Kidney (tissue), 14 donors: ENCODE measurements around the gene TPPP3. TPM values are rescaled to one million over a fixed set of nuclear protein-coding genes. Genes with fewer than 3 reads are reported as not detected.

Experiments used
- DNase-seq, 5 donors: peaks; one replicate each; pipeline ENCODE4 v3.0.0-alpha.2; 2013 to 2020
- FAIRE-seq: peaks from 2 replicates; lab custom pipeline; 2012; peaks lifted over from hg19 to GRCh38; lab: Jason Lieb, UNC
- H3K27ac ChIP-seq, 2 donors: one replicate each; pipeline ENCODE4 v1.7.0; 2013; ENCODE audit warnings: low read depth in 2 of 2, low read length in 2 of 2, inconsistent platforms in 1 of 2
- H3K27me3 ChIP-seq: one replicate; pipeline ENCODE4 v1.7.1; 2013; ENCODE audit warnings: low read length, inconsistent platforms; ENCODE audit not compliant: control insufficient read depth, insufficient read depth
- H3K36me3 ChIP-seq, 3 donors: one replicate each; pipeline versions ENCODE4 v1.7.0 to v1.7.1; 2013; ENCODE audit warnings: low read length in 3 of 3, control low read depth in 1 of 3, inconsistent platforms in 1 of 3; ENCODE audit not compliant: insufficient read depth in 3 of 3, control insufficient read depth in 2 of 3
- H3K4me1 ChIP-seq, 3 donors: one replicate each; pipeline versions ENCODE4 v1.7.0 to v1.7.1; 2013; ENCODE audit warnings: low read length in 3 of 3, inconsistent platforms in 1 of 3, low read depth in 1 of 3; ENCODE audit not compliant: control insufficient read depth in 2 of 3, insufficient read depth in 2 of 3
- H3K4me3 ChIP-seq, 3 donors: one replicate each; pipeline versions ENCODE4 v1.7.0 to v1.8.1; 2013; ENCODE audit warnings: low read length in 3 of 3, control low read depth in 1 of 3, inconsistent platforms in 1 of 3
- H3K9ac ChIP-seq, 3 donors: one replicate each; pipeline versions ENCODE4 v1.7.0 to v1.7.1; 2013; ENCODE audit warnings: low read length in 3 of 3, control low read depth in 1 of 3, inconsistent platforms in 1 of 3
- H3K9me3 ChIP-seq, 3 donors: one replicate each; pipeline versions ENCODE4 v1.7.0 to v1.7.1; 2013; ENCODE audit warnings: low read length in 3 of 3, control low read depth in 1 of 3, inconsistent platforms in 1 of 3; ENCODE audit not compliant: control insufficient read depth in 2 of 3, insufficient read depth in 1 of 3
- intact Hi-C: fragments of 100-400 bp; cut with DNase I; formaldehyde crosslinking; loops from one replicate; pipeline ENCODE4 v1.11.1; 2022
- polyA plus RNA-seq: library from polyadenylated mRNA; stranded (reverse); fragments of 350-450 nt; fragmentation: Illumina TruSeq; extraction: RNeasy Lipid Tissue Mini Kit (QIAGEN cat#74804); gene quantifications from one replicate; pipeline ENCODE4 v1.2.3, GENCODE V29; 2014; ENCODE audit warnings: low read depth, low replicate concordance; ENCODE audit not compliant: insufficient read depth
- total RNA-seq: library from RNA; stranded (reverse); fragmentation: NEBNext Ultra II Directional; extraction: Animal tissue kit (Norgen Biotek cat#: 25700); gene quantifications from one replicate; pipeline ENCODE4 v1.2.1, GENCODE V29; 2021
- TF ChIP-seq, protein P1 (sequence below): IDR thresholded peaks from 3 replicates; pipeline ENCODE4 v1.5.1; 2012; ENCODE audit warnings: mild to moderate bottlenecking, moderate library complexity, borderline replicate concordance; ENCODE audit not compliant: insufficient read depth; ENCODE audit errors: extremely low read depth
- donor health status: control.
- donor health status: control.
- donor health status: control.
- donor health status: control.
- donor health status: control.
- donor health status: DM: yes; HTN: yes; CAD: no.
- donor health status: Normal renal cell carcinoma (clear cell type).

TPPP3 gene
- total and polyA plus RNA-seq, 2 donors from 2014 or later = 8.2 to 108 TPM

DNA sequence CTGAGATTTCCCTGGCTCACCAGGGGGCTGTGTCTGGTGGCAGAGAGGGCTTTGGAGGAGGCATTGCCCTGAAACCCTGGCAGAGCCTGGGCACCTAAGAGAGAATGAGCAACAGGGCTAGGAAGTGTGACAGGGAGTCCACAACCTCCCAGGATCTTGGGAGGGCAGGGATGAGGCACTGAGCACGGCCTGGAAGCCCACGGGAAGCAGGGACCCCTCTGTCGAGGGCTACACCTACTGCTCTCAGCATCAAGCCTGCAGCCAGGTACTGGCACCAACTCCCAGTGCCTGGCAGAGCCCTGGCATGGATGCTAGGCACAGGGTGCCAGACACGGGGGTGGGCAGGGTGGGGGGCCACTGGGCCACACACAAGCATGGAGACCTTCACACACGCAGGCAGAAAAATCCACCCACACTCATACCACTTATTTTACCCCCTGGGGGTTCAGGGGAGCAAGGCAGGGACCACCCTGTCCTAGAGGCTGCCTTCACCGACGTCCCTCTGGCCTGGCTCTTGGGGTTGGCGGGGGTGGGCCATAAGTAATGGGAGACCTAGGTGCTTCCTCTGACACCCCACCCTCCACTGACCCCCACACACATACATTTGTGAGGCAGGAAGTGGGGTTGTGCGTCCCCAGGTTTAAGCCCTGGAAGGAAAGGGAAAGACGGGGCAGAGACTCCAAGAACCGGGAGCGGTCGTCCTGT lies 36.7 kb upstream of the TPPP3 start:
- TF ChIP-seq, protein P1, sequence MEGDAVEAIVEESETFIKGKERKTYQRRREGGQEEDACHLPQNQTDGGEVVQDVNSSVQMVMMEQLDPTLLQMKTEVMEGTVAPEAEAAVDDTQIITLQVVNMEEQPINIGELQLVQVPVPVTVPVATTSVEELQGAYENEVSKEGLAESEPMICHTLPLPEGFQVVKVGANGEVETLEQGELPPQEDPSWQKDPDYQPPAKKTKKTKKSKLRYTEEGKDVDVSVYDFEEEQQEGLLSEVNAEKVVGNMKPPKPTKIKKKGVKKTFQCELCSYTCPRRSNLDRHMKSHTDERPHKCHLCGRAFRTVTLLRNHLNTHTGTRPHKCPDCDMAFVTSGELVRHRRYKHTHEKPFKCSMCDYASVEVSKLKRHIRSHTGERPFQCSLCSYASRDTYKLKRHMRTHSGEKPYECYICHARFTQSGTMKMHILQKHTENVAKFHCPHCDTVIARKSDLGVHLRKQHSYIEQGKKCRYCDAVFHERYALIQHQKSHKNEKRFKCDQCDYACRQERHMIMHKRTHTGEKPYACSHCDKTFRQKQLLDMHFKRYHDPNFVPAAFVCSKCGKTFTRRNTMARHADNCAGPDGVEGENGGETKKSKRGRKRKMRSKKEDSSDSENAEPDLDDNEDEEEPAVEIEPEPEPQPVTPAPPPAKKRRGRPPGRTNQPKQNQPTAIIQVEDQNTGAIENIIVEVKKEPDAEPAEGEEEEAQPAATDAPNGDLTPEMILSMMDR = no peak
- FAIRE-seq (no peak), DNase-seq (peak in 1 of 5 donors; percentile 61)
- Histone ChIP-seq H3K27ac (peak overlapping the region; percentile 80 to 96), H3K4me1 (peaks cover 0 to 37% (median 28%) of the 10 kb centered on the region in 3 donors), H3K27me3 (peaks cover 3% of the 10 kb centered on the region), H3K36me3 (peaks cover 0 to 3% (median 0%) of the 10 kb centered on the region in 3 donors), H3K4me3 (peak overlapping the region in 2 of 3 donors; percentile 39 to 67), H3K9me3 (no peaks in the 10 kb centered on the region), H3K9ac (peak overlapping the region in 2 of 3 donors; percentile 54 to 59)
- intact Hi-C loops = loop anchor here (5.0 kb wide), 1 partner anchor 37 kb away; no protein-coding TSS in a partner anchor

DNA sequence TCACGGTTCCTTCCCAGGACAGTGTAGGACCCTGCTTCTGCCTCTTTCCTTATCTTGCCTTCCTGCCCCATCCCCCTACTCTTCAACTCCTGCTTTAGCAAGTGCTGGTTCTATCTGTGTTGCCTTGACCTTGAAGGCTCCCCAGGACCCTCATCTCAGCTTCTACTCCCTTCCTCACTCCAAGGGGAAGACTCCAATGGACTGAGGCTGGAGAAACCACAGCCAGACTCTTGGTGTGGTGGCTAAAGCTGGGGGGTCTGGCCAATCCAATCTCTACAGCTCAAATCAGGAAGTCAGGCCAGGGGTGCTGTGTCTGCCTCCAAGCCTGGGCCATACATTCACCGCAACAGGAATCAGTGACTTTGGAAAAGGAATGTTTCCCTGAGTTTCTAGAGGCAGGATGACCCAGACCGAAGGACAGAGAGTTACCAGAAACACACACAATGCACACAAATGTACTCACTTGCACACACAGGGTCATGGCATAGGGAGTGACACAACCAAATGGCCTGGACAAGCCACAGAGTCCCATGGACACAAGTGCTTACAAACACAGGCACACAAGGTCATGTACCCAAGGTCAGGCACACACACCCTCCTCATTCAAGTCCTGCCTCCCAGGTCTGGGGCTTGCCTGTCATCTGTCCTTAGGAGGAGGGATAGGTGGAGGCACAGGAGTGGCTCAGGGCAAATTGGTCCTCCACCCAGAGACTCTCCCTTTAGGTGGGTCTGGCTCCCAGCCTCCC lies 35.9 kb upstream of the TPPP3 start:
- H3K4me1 ChIP-seq = peaks cover 0 to 37% (median 28%) of the 10 kb centered on the region in 3 donors
- TF ChIP-seq, protein P1 = no peak
- FAIRE-seq (no peak), DNase-seq (peak in 1 of 5 donors; percentile 58)
- no peaks in the 10 kb centered on the region for H3K9me3 ChIP-seq
- peaks cover 0 to 3% (median 0%) of the 10 kb centered on the region in 3 donors for H3K36me3 ChIP-seq
- peak overlapping the region; percentile 80 to 96 for H3K27ac ChIP-seq
- peaks cover 3% of the 10 kb centered on the region for H3K27me3 ChIP-seq
- intact Hi-C loops = loop anchor here (5.0 kb wide), 1 partner anchor 38 kb away; no protein-coding TSS in a partner anchor
- peak overlapping the region in 2 of 3 donors; percentile 39 to 67 for H3K4me3 ChIP-seq
- peak overlapping the region in 2 of 3 donors; percentile 54 to 59 for H3K9ac ChIP-seq

DNA sequence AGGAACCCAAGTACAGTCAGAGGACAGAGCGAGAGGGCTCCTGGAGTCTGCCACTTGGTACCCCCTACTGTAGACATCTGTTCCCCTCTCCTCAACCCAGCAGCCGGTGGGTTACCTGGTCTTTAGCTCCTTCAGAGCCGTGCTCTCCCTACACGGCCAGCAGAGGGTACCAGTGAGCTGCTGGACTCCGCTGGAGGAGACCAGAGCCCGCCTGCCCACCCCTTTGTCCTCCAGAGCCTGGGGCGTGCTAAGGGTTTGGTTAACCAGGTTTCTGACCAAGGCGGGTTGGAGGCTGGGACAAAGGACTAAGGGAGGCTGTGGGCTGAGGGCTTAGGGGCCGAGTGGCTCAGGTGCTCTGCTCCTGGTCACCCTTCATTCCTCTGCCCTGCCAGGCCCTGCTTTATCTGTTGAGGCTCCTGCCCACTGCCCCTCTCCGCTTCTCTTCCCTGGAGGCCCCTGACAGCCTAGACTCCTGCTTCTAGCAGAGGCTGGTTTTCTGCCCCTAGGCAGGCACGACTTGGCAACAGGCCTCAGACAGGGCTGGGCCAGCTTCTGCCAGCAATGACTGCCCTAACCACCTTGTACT lies 34.9 kb upstream of the TPPP3 start:
- peak overlapping the region in 2 of 3 donors; percentile 33 to 59 for H3K9ac ChIP-seq
- FAIRE-seq = no peak

More for the DNA sequence above, 34.9 kb upstream of the TPPP3 start:
- Histone ChIP-seq H3K4me1 (peaks cover 0 to 32% (median 28%) of the 10 kb centered on the region in 3 donors), H3K27ac (peak overlapping the region; percentile 80 to 96), H3K4me3 (peak overlapping the region in 1 of 3 donors; percentile 67), H3K27me3 (peaks cover 3% of the 10 kb centered on the region), H3K36me3 (peaks cover 0 to 1% (median 0%) of the 10 kb centered on the region in 3 donors), H3K9me3 (no peaks in the 10 kb centered on the region)
- TF ChIP-seq, protein P1 = peak; percentile 78
- DNase-seq = peak; percentile 87 to 92 (median 88)
- intact Hi-C loops = loop anchor here (5.0 kb wide), 1 partner anchor 39 kb away; no protein-coding TSS in a partner anchor
